GM21737 (cell line): ENCODE data around the gene AGRN.

Experiments used
- ATAC-seq: cut with Tn5 transposase; IDR thresholded peaks from one replicate; pipeline ENCODE4 v1.9.1; 2021; ENCODE audit warnings: mild to moderate bottlenecking, moderate library complexity; ENCODE audit not compliant: unreplicated experiment

AGRN gene

GRCh38 chr1:1034439-1034781 lies 14.5 kb downstream of the AGRN start:
- ATAC-seq: no peak

- ATAC-seq: no peak
Measured at GRCh38 chr1:1035291-1035943, 15.5 kb downstream of the AGRN start.

GRCh38 chr1:1037366-1038327 lies 17.7 kb downstream of the AGRN start:
- no peak for ATAC-seq

- no peak for ATAC-seq
Measured at GRCh38 chr1:1038694-1039093, 18.8 kb downstream of the AGRN start.

- ATAC-seq: no peak
Measured at GRCh38 chr1:1039145-1039910, 19.4 kb downstream of the AGRN start.

GRCh38 chr1:1040004-1040991 lies 20.4 kb downstream of the AGRN start:
- ATAC-seq: no peak

- no peak for ATAC-seq
Measured at GRCh38 chr1:1041092-1041523, 21.2 kb downstream of the AGRN start.

GRCh38 chr1:1041873-1042272 lies 22.0 kb downstream of the AGRN start:
- ATAC-seq: no peak

- no peak for ATAC-seq
Measured at GRCh38 chr1:1042835-1043234, 22.9 kb downstream of the AGRN start.

GRCh38 chr1:1043411-1043810 lies 23.5 kb downstream of the AGRN start:
- no peak for ATAC-seq

GRCh38 chr1:1043921-1044320 lies 24.0 kb downstream of the AGRN start:
- no peak for ATAC-seq

- no peak for ATAC-seq
Measured at GRCh38 chr1:1044455-1045078, 24.6 kb downstream of the AGRN start.

- no peak for ATAC-seq
Measured at GRCh38 chr1:1045129-1045528, 25.2 kb downstream of the AGRN start.

GRCh38 chr1:1046243-1046642 lies 26.3 kb downstream of the AGRN start:
- ATAC-seq: no peak

- no peak for ATAC-seq
Measured at GRCh38 chr1:1046767-1047166, 26.8 kb downstream of the AGRN start.

GRCh38 chr1:1047407-1047806 lies 27.5 kb downstream of the AGRN start:
- no peak for ATAC-seq

- no peak for ATAC-seq
Measured at GRCh38 chr1:1047963-1048362, 28.0 kb downstream of the AGRN start.

- ATAC-seq: no peak
Measured at GRCh38 chr1:1048765-1049164, 28.8 kb downstream of the AGRN start.

- ATAC-seq: no peak
Measured at GRCh38 chr1:1049318-1050165, 29.6 kb downstream of the AGRN start.
